HepG2 (cell line): ENCODE data around the gene UNC13D. TPM values are rescaled to one million over a fixed set of nuclear protein-coding genes. Genes with fewer than 3 reads are reported as not detected.
A peak's percentile ranks its signal among the peaks of the same experiment; 100 is the strongest.

Experiments
- ATAD3A ChIP-seq: sonication (generic); formaldehyde crosslinking; IDR thresholded peaks from 2 replicates; pipeline ENCODE4 v1.4.0; 2020; ENCODE audit warnings: missing genetic modification reagents
- BORCS8-MEF2B ChIP-seq: sonication (generic); formaldehyde crosslinking; IDR thresholded peaks from 2 replicates; pipeline ENCODE4 v1.8.0; 2022; ENCODE audit warnings: mild to moderate bottlenecking, missing genetic modification reagents
- GPN1 ChIP-seq: sonication (generic); formaldehyde crosslinking; IDR thresholded peaks from 2 replicates; pipeline ENCODE4 v1.5.1; 2020; ENCODE audit warnings: missing genetic modification reagents, borderline replicate concordance
- HNRNPH1 ChIP-seq: fragments of 200-400 bp; formaldehyde crosslinking; optimal IDR thresholded peaks from 2 replicates; pipeline ENCODE3; 2017; ENCODE audit warnings: mild to moderate bottlenecking, low read depth, low read length
- HNRNPLL ChIP-seq: fragments of 200-400 bp; formaldehyde crosslinking; IDR thresholded peaks from 2 replicates; pipeline ENCODE4 v1.6.1; 2017; ENCODE audit warnings: mild to moderate bottlenecking, low read depth, low read length; ENCODE audit not compliant: poor library complexity, severe bottlenecking
- KDM5B ChIP-seq: sonication (generic); formaldehyde crosslinking; IDR thresholded peaks from 2 replicates; pipeline ENCODE4 v1.4.0; 2020; ENCODE audit warnings: missing genetic modification reagents, mild to moderate bottlenecking, borderline replicate concordance
- NFIB ChIP-seq: sonication (generic); formaldehyde crosslinking; IDR thresholded peaks from 2 replicates; pipeline ENCODE4 v1.9.0; 2021; ENCODE audit warnings: missing genetic modification reagents, mild to moderate bottlenecking, borderline replicate concordance
- SRSF9 ChIP-seq: fragments of 200-400 bp; formaldehyde crosslinking; IDR thresholded peaks from 2 replicates; pipeline ENCODE4 v1.6.1; 2018; ENCODE audit warnings: borderline replicate concordance, mild to moderate bottlenecking, low read depth, low read length; ENCODE audit not compliant: insufficient read depth, poor library complexity, severe bottlenecking
- SRY ChIP-seq: sonication (generic); formaldehyde crosslinking; IDR thresholded peaks from 2 replicates; pipeline ENCODE4 v1.8.0; 2022; ENCODE audit warnings: mild to moderate bottlenecking, missing genetic modification reagents
- ZC3H13 ChIP-seq: sonication (generic); formaldehyde crosslinking; IDR thresholded peaks from 2 replicates; pipeline ENCODE4 v1.8.1; 2023; ENCODE audit warnings: mild to moderate bottlenecking, missing genetic modification reagents, moderate library complexity
- ZMYM3 ChIP-seq: sonication (generic); formaldehyde crosslinking; IDR thresholded peaks from 2 replicates; pipeline ENCODE4 v1.5.1; 2020; ENCODE audit warnings: mild to moderate bottlenecking, missing genetic modification reagents
- ZNF282 ChIP-seq: fragments of 450-650 bp; IDR thresholded peaks from 2 replicates; pipeline ENCODE4 v1.6.1; 2018; ENCODE audit not compliant: partially characterized antibody
- ZNF501 ChIP-seq: sonication (generic); formaldehyde crosslinking; IDR thresholded peaks from 2 replicates; pipeline ENCODE4 v1.5.1; 2020; ENCODE audit warnings: mild to moderate bottlenecking, moderate library complexity, missing genetic modification reagents
- ZNF546 ChIP-seq: sonication (generic); formaldehyde crosslinking; conservative IDR thresholded peaks from 2 replicates; pipeline ENCODE4 v1.8.1; 2023; ENCODE audit warnings: mild to moderate bottlenecking, missing genetic modification reagents
- ZNF556 ChIP-seq: sonication (generic); formaldehyde crosslinking; IDR thresholded peaks from 2 replicates; pipeline ENCODE4 v1.4.0; 2020; ENCODE audit warnings: mild to moderate bottlenecking, missing genetic modification reagents, borderline replicate concordance
- ZNF580 ChIP-seq: IDR thresholded peaks from 2 replicates; pipeline ENCODE4 v1.6.1; 2016; ENCODE audit warnings: low read depth, borderline replicate concordance
- ZNF678 ChIP-seq: sonication (generic); formaldehyde crosslinking; IDR thresholded peaks from 2 replicates; pipeline ENCODE4 v1.4.0; 2020; ENCODE audit warnings: mild to moderate bottlenecking, missing genetic modification reagents
- ZNF7 ChIP-seq: IDR thresholded peaks from 2 replicates; pipeline ENCODE4 v1.6.1; 2016; ENCODE audit warnings: missing biosample characterization, missing genetic modification reagents
- ZNF710 ChIP-seq: sonication (generic); formaldehyde crosslinking; IDR thresholded peaks from 2 replicates; pipeline ENCODE4 v1.5.0; 2020; ENCODE audit warnings: mild to moderate bottlenecking, missing genetic modification reagents, borderline replicate concordance
- ZNF776 ChIP-seq: sonication (generic); formaldehyde crosslinking; IDR thresholded peaks from 2 replicates; pipeline ENCODE4 v1.4.0; 2020; ENCODE audit warnings: mild to moderate bottlenecking, missing genetic modification reagents
- ZNF777 ChIP-seq: sonication (generic); formaldehyde crosslinking; IDR thresholded peaks from 2 replicates; pipeline ENCODE4 v1.4.0; 2020; ENCODE audit warnings: missing genetic modification reagents
- ZNF780A ChIP-seq: sonication (generic); formaldehyde crosslinking; IDR thresholded peaks from 2 replicates; pipeline ENCODE4 v1.8.0; 2022; ENCODE audit warnings: mild to moderate bottlenecking, missing genetic modification reagents, moderate library complexity
- polyA plus RNA-seq, 8 experiments: library from polyadenylated mRNA; depleted of rRNA in 3 of 8; stranded (reverse) in 7 of 8; unstranded in 1 of 8; fragments of >200 nt; fragmentation: Illumina TruSeq in 4 of 8; extraction: Trizol in 4 of 8; gene quantifications; 2 replicates each; pipeline versions ENCODE4 v1.2.1 to v1.2.3, GENCODE V29; 2011 to 2016; ENCODE audit warnings: low read depth in 4 of 8, missing spikeins in 1 of 8, mixed read lengths in 1 of 8; ENCODE audit not compliant: insufficient read depth in 1 of 8
- total RNA-seq, 5 experiments: library from RNA; depleted of rRNA; stranded (reverse); fragments of >200 nt; fragmentation: Illumina TruSeq; extraction: Trizol; gene quantifications; 2 replicates each; pipeline ENCODE4 v1.2.3, GENCODE V29; 2016; ENCODE audit warnings: low read depth in 1 of 5
- TF ChIP-seq, protein P1 (sequence below): sonication (generic); formaldehyde crosslinking; IDR thresholded peaks from 2 replicates; pipeline ENCODE4 v1.8.1; 2023; ENCODE audit warnings: mild to moderate bottlenecking, inconsistent platforms, moderate library complexity, missing genetic modification reagents, borderline replicate concordance

The UNC13D gene
- total and polyA plus RNA-seq, 2 of the 13 experiments (the other 11 are each of a cell fraction or from before 2014, with no cell fraction given): 29.7 to 42.7 TPM

- TF ChIP-seq NFIB (CRISPR knock-in tag) (0 out of 2 replicates have a peak, but pooled peaks have one; percentile 36), ZNF580 (CRISPR knock-in tag) (no peak), HNRNPH1 (no peak), ZNF776 (CRISPR knock-in tag) (peak; percentile 19; the same call in 1 of the 2 replicates), ZMYM3 (0 out of 2 replicates have a peak, but pooled peaks have one; percentile 30), ZNF546 (CRISPR knock-in tag) (no peak), HNRNPLL (peak; percentile 14), KDM5B (CRISPR knock-in tag) (no peak; the same call in 1 of the 2 replicates), ZNF710 (no peak), GPN1 (CRISPR knock-in tag) (no peak), BORCS8-MEF2B (CRISPR knock-in tag) (no peak), SRSF9 (no peak), ZNF777 (no peak), ZNF678 (no peak), ZNF501 (CRISPR knock-in tag) (peak; percentile 10; the same call in 1 of the 2 replicates), ATAD3A (CRISPR knock-in tag) (no peak), SRY (CRISPR knock-in tag) (no peak), ZC3H13 (peak; percentile 87), ZNF556 (CRISPR knock-in tag) (no peak), ZNF7 (no peak), ZNF780A (CRISPR knock-in tag) (no peak), ZNF282 (no peak)
- TF ChIP-seq, protein P1, sequence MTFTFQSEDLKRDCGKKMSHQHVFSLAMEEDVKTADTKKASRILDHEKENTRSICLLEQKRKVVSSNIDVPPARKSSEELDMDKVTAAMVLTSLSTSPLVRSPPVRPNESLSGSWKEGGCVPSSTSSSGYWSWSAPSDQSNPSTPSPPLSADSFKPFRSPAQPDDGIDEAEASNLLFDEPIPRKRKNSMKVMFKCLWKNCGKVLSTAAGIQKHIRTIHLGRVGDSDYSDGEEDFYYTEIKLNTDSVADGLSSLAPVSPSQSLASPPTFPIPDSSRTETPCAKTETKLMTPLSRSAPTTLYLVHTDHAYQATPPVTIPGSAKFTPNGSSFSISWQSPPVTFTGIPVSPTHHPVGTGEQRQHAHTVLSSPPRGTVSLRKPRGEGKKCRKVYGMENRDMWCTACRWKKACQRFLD (CRISPR knock-in tag): no peak
- TF ChIP-seq, all 625 proteins: peak for 15
Observed at GRCh38 chr17:75873587-75874322, 29.6 kb upstream of the UNC13D start (continued).
